HepG2 (cell line): ENCODE data around the gene PML.

Experiments used
- BRD4 ChIP-seq: sonication (generic); formaldehyde crosslinking; IDR thresholded peaks from 2 replicates; pipeline ENCODE4 v1.4.0; 2020; ENCODE audit warnings: missing genetic modification reagents
- GATA4 ChIP-seq: sonication (generic); IDR thresholded peaks from 2 replicates; pipeline ENCODE4 v1.6.1; 2016; ENCODE audit warnings: antibody characterized with exemption, low read depth, borderline replicate concordance
- HDAC2 ChIP-seq: sonication (generic); formaldehyde crosslinking; IDR thresholded peaks from 2 replicates; pipeline ENCODE4 v1.4.0; 2020; ENCODE audit warnings: missing genetic modification reagents
- MAFK ChIP-seq, 2 experiments: IDR thresholded peaks in 1 of 2; conservative IDR thresholded peaks in 1 of 2; 2 replicates each; pipeline ENCODE4 v1.6.1; 2011; ENCODE audit warnings: improper control_type of control experiment in 2 of 2, low read length in 2 of 2
- MTA3 ChIP-seq: sonication (generic); formaldehyde crosslinking; IDR thresholded peaks from 2 replicates; pipeline ENCODE4 v1.4.0; 2020; ENCODE audit warnings: missing genetic modification reagents
- MXD1 ChIP-seq: sonication (generic); formaldehyde crosslinking; IDR thresholded peaks from 2 replicates; pipeline ENCODE4 v1.4.0; 2020; ENCODE audit warnings: mild to moderate bottlenecking, missing genetic modification reagents
- SRY ChIP-seq: sonication (generic); formaldehyde crosslinking; IDR thresholded peaks from 2 replicates; pipeline ENCODE4 v1.8.0; 2022; ENCODE audit warnings: mild to moderate bottlenecking, missing genetic modification reagents
- YY1 ChIP-seq: IDR thresholded peaks from 2 replicates; pipeline ENCODE4 v1.6.1; 2011; ENCODE audit warnings: low read length, low read depth, moderate library complexity, mild to moderate bottlenecking; ENCODE audit not compliant: insufficient read depth, insufficient replicate concordance
- ZNF282 ChIP-seq: fragments of 450-650 bp; IDR thresholded peaks from 2 replicates; pipeline ENCODE4 v1.6.1; 2018; ENCODE audit not compliant: partially characterized antibody
- ZNF350 ChIP-seq: sonication (generic); formaldehyde crosslinking; IDR thresholded peaks from 2 replicates; pipeline ENCODE4 v1.4.0; 2020; ENCODE audit warnings: mild to moderate bottlenecking, low read depth, missing genetic modification reagents, borderline replicate concordance
- ZSCAN29 ChIP-seq: sonication (generic); formaldehyde crosslinking; conservative IDR thresholded peaks from 2 replicates; pipeline ENCODE4 v1.4.0; 2020; ENCODE audit warnings: mild to moderate bottlenecking, missing genetic modification reagents
- ZSCAN30 ChIP-seq: sonication (generic); formaldehyde crosslinking; IDR thresholded peaks from 2 replicates; pipeline ENCODE4 v1.5.0; 2020; ENCODE audit warnings: mild to moderate bottlenecking, missing genetic modification reagents

DNA sequence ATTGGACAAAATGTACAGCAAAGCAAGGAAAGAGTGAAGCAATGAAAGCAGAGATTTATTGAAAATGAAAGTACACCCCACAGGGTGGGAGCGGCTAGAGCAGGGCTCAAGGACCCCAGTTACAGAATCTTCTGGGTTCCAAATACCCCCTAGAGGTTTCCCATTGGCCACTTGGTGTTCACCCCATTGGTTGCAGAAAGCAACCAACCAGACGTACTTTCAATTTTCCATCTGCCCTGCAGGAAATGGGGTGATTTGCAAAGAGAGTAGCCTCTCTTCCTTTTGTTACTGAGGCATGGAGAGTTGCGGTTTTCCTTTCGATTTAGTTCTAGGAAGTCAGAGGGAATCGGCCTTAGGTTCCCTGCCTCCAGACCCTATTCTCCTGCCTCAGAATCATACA lies 2.4 kb downstream of the PML start:
- TF ChIP-seq YY1: no peak
- no peak for TF ChIP-seq ZNF350 (CRISPR knock-in tag)
- no peak for TF ChIP-seq MAFK (conservative IDR thresholded peaks at IDR 0.05 in 1 of 2, IDR thresholded peaks at IDR 0.05 in 1 of 2; ENCODE audit: low read length in 2 of 2)
- TF ChIP-seq MTA3 (CRISPR knock-in tag): no peak
- TF ChIP-seq GATA4: no peak
- TF ChIP-seq ZSCAN29 (CRISPR knock-in tag): no peak
- TF ChIP-seq BRD4 (CRISPR knock-in tag): no peak
- no peak for TF ChIP-seq MXD1 (CRISPR knock-in tag)
- TF ChIP-seq SRY (CRISPR knock-in tag): no peak
- no peak for TF ChIP-seq HDAC2 (CRISPR knock-in tag)
- TF ChIP-seq ZNF282: no peak
- TF ChIP-seq ZSCAN30 (CRISPR knock-in tag): no peak
